ENCODE data around the gene CMTM7.

CMTM7 gene, protein sequence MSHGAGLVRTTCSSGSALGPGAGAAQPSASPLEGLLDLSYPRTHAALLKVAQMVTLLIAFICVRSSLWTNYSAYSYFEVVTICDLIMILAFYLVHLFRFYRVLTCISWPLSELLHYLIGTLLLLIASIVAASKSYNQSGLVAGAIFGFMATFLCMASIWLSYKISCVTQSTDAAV

DNA sequence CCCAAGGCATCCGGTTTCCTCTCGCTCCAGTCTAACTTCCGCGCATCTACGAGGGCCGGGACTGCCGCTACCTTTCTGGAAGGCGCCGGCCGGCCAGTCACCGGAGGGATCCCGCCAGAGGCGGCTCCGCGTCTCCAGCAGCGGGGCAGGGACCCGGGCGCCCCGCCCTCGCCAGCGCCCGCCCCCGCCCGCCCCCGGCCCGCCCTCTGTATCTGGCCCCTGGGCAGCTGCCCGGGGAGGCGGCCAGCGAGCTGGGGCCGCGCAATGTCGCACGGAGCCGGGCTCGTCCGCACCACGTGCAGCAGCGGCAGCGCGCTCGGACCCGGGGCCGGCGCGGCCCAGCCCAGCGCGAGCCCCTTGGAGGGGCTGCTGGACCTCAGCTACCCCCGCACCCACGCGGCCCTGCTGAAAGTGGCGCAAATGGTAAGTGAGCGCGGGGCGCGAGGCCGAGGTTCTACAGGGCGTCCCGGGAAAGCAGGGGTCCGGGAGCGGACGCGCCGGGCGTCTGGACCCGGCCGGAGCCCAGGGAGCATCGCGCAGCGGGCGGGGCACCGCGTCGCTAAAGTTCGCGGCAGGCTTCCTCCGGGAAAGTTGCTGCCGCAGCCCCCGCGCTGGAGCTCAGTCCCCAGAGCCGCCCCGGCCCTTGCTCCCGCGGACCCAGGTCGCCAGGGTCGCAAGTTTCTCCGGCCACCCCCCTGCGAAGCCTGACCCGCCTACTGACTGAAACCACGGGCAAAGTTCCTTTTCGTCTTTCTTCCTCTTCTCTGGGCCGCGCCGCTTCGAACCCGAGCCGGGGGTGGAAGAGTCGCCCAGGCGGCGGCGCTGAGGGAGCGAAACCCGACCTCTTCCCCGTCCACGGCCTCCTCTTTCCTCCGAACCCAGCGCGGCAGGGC is at the start of gene CMTM7:
Gene CMTM7, plus strand, starts transcription at position 211 of the 893 bp plus-strand sequence. Its CDS starts 54 bp downstream, at position 265.
- peak; percentile 74 for DNase-seq

DNA sequence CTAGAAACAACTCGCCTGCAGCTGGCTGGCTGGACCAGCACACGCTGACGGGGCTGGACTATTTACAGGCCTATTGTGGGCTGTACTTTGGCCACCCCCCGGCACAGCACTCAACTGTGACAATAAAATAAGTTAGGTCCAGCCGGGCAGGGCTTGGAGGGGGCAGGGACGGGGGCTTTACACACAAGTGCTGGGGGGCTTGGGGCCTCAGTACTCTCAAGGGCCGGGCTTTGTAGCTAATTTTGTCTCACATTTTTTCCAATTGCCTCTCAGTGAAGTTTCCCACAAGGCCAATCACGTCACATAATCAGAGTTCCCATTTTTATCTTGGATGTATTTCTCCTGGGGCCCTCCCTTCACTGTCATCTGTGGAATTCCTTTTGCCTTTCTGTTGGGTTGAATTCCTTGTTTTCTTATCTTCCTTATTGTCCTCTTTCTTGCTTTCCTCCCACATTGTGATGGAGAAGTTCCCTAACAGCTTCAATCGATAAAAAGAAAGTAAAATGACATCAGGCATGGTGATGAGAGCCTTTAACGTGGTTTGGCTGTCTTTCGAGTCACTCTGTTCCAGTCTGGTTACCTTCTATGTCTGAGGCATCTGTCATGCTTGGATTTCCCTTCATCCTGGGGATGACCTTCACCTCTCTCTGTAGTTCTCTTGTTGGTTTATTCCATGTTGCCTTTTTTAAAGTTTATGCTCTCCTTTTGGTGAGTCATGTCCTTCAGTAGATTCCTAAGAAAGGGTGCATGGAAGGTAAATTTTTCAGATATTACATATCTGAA is 44.1 kb upstream of the CMTM7 start:
- DNase-seq = no peak

DNA sequence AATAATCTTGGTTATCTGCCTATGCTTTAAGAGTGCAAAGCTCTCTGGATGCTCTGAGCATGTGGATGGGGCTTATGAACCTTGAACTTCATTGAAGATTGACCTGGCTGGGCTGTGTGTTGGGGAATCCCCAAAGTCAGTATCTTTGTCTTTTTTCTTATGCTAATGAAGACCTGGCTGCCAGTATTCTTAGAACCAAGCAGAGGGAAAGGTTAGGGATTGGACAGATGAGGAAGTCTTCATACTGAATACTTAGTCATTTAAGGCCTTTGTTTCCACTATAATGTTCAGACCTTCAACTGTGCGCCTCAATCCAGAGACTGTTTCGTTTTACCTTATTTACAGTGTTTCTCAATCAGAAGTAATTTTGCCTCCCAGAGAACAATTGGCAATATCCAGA is 42.5 kb upstream of the CMTM7 start:
- no peak for DNase-seq

DNA sequence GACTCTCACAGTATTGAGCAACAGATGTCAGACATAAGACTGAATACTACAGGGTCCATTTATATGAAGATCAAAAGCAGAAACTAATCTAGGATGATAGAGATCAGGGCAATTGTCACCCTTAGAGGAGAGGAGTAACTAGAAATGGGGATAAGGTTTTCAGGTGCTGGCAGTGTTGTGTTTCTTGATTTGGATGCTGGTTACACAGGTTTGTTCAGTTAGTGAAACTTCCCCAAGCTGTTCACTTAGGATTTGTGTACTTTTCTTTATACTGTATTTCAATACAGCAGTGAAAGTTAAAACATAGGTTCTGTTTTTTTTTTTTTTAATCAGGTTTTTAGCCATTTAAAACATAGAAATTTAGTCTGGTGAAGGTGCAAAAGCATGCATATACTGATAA is 39.1 kb upstream of the CMTM7 start:
- DNase-seq = no peak

DNA sequence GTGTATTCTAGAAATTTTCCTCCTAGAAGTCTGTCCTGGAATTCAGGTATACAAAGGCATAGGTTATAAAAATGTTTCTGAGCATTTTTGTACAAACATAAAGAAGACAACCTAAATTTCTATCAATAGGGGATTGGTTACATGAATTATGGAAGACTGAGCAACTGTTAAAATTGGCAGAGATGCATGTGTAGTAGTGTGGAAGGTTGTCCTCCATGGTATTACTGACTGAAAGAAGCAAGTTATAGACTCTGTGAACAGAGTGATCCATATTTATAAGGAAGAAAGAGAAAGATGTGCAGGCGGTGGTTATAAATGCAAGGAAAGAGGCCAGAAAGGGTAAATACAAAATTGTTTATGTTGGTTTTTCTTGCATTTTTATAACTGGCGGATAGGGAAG is 38.3 kb upstream of the CMTM7 start:
- no peak for DNase-seq

GRCh38 chr3:32354362-32354778 is 37.3 kb upstream of the CMTM7 start:
- no peak for DNase-seq

DNA sequence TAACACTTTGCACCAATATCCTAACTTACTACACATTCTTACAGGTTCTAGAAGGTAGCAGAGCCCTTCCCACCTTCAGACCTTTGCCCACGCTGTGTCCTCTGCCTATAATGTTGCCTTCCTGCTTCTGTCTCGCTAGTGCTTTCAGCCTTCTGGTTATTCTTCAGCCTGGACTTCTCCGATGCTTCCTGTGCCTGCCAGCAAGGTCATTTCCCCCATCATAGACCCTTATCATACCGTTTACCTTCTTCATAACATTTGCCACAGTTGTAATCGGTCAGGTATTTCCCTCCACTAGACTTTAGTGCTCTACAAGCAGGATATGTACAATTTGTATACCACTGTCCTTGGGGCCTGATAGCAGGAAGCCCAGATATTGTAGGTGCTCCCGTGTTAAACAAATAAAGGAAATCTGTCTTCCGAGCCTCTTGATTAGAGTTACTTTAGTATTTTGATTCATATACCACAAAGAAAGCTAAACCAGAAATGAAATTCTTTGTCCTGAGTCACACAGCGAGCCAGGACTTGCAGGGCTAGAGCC is 35.8 kb upstream of the CMTM7 start:
- DNase-seq = no peak

GRCh38 chr3:32359766-32360492 is 31.7 kb upstream of the CMTM7 start:
- DNase-seq = no peak

GRCh38 chr3:32360493-32360827 is 31.2 kb upstream of the CMTM7 start:
- no peak for DNase-seq

DNA sequence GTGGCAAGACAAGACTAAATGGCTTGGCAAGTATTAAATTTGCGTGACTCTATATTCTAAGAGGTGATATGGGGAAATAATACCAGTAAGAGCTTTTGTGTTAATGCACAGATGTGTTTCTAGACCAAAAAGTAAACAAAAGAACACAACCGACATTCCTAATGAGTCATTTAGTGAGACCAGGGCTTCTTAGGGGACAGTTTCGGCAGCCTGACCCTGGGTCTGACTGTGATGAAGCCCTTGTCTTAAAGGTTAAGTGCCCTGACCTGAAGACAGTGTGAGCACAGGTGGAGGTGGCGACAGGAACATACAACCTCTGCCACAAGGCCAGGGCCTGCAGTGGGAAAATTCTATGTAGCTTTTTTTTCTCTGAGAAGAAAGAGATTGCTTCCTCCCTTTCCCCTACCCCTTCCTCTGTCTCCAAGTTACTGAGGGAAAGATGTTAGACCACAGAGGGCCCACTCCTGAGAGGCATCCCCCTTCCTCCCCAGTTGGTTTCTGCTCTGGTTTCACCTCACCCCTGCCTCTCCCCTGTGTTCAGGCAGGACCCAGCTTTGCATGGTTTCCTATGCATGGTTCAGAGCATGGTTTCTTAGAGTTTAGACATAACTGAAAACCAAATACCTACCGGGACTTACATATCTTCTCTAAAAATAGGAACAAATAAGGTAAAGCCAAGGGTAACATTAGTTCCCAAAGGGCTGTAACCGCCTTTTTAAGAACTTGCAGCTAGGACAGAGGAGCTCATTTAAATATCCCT is 24.8 kb upstream of the CMTM7 start:
- peak; percentile 52 for DNase-seq

DNA sequence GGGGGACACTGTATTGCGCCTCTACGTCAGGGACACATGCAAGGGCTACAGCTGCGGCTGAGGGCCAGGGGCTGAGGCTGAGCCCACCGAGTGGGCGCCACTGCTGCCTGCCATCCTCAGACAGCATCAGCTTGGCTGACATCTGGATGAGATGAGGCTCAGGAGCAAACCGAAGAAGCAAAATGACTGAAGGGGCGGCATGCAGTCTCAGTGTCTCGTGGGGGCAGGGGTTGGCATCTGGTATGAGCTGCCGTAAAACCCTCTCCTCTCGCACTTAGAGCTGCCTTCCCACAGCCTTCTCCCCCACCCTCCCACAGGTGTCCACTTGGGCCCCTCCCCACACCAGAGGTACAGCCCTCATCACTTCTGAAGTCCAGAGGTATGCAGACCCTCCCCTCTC is 24.2 kb upstream of the CMTM7 start:
- DNase-seq = no peak

- no peak for DNase-seq
Observed at GRCh38 chr3:32371461-32372212, 20.0 kb upstream of the CMTM7 start.

GRCh38 chr3:32372213-32372490 is 19.5 kb upstream of the CMTM7 start:
- no peak for DNase-seq

- DNase-seq = no peak
Observed at GRCh38 chr3:32373276-32373675, 18.4 kb upstream of the CMTM7 start.

DNA sequence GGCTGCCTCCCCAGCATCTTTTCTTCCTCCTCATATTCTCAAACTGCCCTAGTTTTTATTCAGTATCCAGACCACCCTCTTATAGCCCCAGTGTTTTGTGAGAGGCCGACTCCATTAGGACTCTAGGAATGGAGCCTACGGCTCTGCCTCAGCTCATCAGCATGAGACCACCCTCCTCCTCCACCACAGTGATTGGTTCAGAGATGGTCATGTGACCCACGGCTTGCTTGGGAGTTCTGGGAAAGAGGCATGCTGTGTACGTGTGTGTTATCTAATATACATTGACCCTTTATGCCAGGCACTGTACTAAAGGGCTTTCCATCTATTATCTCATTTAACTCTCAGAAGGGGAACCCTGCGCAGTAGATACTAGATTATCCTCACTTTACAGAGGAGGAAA is 17.8 kb upstream of the CMTM7 start:
- DNase-seq = no peak

GRCh38 chr3:32374788-32375595 is 16.7 kb upstream of the CMTM7 start:
- peak; percentile 77 for DNase-seq

GRCh38 chr3:32375596-32375930 is 16.1 kb upstream of the CMTM7 start:
- no peak for DNase-seq

DNA sequence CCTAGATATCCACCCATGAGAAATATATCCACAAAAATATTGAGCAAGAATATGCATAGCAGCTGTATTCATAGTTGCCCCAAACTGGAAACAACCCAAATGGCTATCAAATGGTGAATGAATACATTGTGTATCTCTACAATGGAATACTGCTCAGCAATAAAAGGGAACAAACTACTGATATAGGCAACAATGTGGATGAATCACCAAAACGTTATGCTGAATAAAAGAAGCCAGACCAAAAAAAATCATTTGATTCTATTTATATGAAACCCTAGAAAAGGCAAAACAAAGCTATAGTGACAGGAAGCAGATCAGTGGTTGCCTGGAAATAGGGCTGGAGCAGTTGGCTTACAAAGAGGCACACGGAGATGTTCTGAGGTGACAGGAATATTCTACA is 15.5 kb upstream of the CMTM7 start:
- DNase-seq = no peak

- DNase-seq = no peak
Observed at GRCh38 chr3:32379831-32380500, 11.7 kb upstream of the CMTM7 start.

DNA sequence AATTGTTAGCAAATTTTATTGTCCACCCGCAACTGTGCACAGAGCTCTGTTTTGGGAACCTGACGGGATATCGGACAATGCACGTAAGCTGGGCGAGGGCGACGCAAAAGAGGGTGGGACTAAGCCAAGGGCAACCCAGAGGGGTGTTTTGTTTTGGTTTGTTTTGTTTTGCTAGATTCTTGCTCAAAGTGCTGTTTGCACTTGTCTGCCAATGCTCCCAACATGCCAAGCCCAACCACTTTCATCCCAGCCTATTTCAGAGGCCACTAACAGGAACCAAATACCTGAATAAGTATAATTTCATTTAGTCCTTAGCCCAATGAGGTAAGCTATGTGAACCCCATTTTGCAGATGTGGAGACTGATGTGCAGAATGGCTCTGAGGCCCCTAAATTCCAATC is 9.7 kb upstream of the CMTM7 start:
- no peak for DNase-seq
